ENCODE measurements around the gene FEM1B.

DNA sequence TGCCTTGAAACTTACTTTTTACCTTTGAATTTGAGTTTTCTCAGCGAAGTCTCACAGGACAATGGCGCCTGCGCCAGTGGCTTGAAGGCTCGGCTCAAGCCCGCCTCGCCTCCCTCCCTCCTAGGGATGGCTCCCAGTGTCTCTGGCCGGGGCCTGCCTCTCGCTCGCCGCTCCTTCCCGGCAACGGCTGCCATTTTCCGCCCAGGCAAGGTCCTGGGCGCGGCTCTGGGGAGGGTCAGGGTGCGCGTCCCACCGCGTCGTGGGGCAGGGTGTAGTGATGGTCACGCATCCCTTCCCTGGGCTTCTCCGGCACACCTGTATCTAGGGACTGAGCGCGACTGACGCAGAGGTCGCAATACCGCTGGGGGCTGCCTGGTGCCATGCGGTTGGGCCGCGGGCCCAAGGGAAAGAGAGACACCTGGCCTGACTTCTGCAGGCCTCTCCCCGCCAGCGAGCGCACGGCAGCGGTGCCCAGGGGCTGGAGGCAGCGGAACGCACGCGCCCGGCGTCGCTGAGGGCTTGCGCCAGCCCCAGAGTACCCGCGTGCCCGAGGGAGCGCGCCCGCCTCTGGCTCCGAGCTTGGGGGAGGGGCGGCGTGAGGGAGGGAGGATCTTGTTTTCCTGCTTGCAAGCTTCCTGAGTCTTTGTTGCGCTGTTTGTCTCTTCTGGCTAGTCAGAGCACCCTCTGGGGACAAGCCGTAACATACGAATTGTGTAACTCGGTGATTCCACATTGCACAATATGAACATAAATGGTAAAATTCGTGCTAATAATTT lies 20.7 kb upstream of the FEM1B start:
- peak; percentile 57 for TF ChIP-seq POLR2A (IDR thresholded peaks at IDR 0.05; ENCODE audit: low read length)
- TF ChIP-seq GATA1 (IDR thresholded peaks at IDR 0.05; ENCODE audit: low read depth, low read length), result no peak

Measured in erythroblast (primary cell).